SK-N-SH (cell line): ENCODE data around the gene ZNF467.

ENCODE experiments used
- CTCF ChIP-seq: fragments of 200-600 bp; sonication (generic); IDR thresholded peaks from 2 replicates; pipeline ENCODE4 v1.6.1; 2017; ENCODE audit warnings: antibody characterized with exemption, mild to moderate bottlenecking, moderate library complexity
- ELF1 ChIP-seq: IDR thresholded peaks from 2 replicates; pipeline ENCODE4 v1.4.0; 2012
- FOXM1 ChIP-seq: IDR thresholded peaks from 2 replicates; pipeline ENCODE4 v1.4.0; 2012; ENCODE audit warnings: low read depth, mild to moderate bottlenecking
- GATA2 ChIP-seq: sonication (generic); formaldehyde crosslinking; IDR thresholded peaks from 2 replicates; pipeline ENCODE4 v1.5.0; 2020; ENCODE audit warnings: mild to moderate bottlenecking, missing genetic modification reagents
- MAX ChIP-seq: IDR thresholded peaks from 2 replicates; pipeline ENCODE4 v1.4.0; 2012; ENCODE audit warnings: low read depth
- PBX3 ChIP-seq: IDR thresholded peaks from 2 replicates; pipeline ENCODE4; 2012
- POLR2AphosphoS5 ChIP-seq: IDR thresholded peaks from 2 replicates; pipeline ENCODE4 v1.6.1; 2012; ENCODE audit warnings: low read depth, low read length
- REST ChIP-seq: IDR thresholded peaks from 2 replicates; pipeline ENCODE4 v1.6.1; 2012; ENCODE audit warnings: mild to moderate bottlenecking, low read depth, low read length, moderate library complexity
- RXRA ChIP-seq: IDR thresholded peaks from 2 replicates; pipeline ENCODE4 v1.4.0; 2012; ENCODE audit warnings: low read depth, mild to moderate bottlenecking, borderline replicate concordance
- TAF1 ChIP-seq: IDR thresholded peaks from 2 replicates; pipeline ENCODE4 v1.6.1; 2012; ENCODE audit warnings: low read depth, mild to moderate bottlenecking, low read length, moderate library complexity, borderline replicate concordance
- YY1 ChIP-seq: IDR thresholded peaks from 2 replicates; pipeline ENCODE4 v1.4.0; 2012; ENCODE audit warnings: low read depth, mild to moderate bottlenecking

GRCh38 chr7:149719050-149719899 lies 54.1 kb downstream of the ZNF467 start:
- no peak for TF ChIP-seq CTCF
- no peak for TF ChIP-seq YY1
- TF ChIP-seq TAF1 = no peak
- no peak for TF ChIP-seq POLR2AphosphoS5
- TF ChIP-seq RXRA = no peak
- TF ChIP-seq GATA2 = no peak
- TF ChIP-seq MAX = no peak
- TF ChIP-seq FOXM1 = no peak
- no peak for TF ChIP-seq PBX3
- TF ChIP-seq REST = no peak
- TF ChIP-seq ELF1 = no peak
